Measurements from ENCODE around the gene JPH3.

DNA sequence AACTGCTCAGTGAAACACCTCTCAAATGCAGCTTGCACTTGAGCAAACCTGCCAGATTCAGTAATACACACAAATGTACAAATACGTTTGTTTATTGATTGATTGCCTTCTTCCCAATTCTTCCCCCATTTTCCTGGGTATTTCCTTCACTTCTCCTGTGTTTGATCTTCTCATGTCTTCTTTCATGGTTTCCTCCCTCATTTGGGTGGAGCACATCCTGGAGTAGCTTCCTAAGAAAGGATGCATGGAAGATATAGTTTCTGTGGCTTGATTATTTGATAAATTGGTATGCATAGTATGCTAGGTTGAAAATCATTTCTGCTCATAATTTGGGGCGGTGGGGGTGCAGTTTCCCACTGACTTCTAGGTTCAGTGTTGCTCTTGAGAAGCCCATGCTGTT is 28.8 kb downstream of the JPH3 start:
- TF ChIP-seq, protein P1, sequence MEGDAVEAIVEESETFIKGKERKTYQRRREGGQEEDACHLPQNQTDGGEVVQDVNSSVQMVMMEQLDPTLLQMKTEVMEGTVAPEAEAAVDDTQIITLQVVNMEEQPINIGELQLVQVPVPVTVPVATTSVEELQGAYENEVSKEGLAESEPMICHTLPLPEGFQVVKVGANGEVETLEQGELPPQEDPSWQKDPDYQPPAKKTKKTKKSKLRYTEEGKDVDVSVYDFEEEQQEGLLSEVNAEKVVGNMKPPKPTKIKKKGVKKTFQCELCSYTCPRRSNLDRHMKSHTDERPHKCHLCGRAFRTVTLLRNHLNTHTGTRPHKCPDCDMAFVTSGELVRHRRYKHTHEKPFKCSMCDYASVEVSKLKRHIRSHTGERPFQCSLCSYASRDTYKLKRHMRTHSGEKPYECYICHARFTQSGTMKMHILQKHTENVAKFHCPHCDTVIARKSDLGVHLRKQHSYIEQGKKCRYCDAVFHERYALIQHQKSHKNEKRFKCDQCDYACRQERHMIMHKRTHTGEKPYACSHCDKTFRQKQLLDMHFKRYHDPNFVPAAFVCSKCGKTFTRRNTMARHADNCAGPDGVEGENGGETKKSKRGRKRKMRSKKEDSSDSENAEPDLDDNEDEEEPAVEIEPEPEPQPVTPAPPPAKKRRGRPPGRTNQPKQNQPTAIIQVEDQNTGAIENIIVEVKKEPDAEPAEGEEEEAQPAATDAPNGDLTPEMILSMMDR (IDR thresholded peaks at IDR 0.05): no peak
- TF ChIP-seq POLR2A (IDR thresholded peaks at IDR 0.05): no peak

Measured in gastroesophageal sphincter (tissue), 3 donors.